Testis (tissue), 2 donors: Measurements from ENCODE around the gene AIG1.

Experiments
- CTCF ChIP-seq, 3 experiments: fragments of 450-650 bp in 2 of 3; fragments of 200-600 bp in 1 of 3; sonication (generic) in 1 of 3; IDR thresholded peaks; one replicate each; pipeline ENCODE4 v1.5.1; 2016 to 2019; ENCODE audit warnings: antibody characterized with exemption in 3 of 3, mild to moderate bottlenecking in 2 of 3, moderate library complexity in 1 of 3
- POLR2A ChIP-seq: fragments of 450-650 bp; IDR thresholded peaks from one replicate; pipeline ENCODE4 v1.6.1; 2017; ENCODE audit warnings: antibody characterized with exemption, mild to moderate bottlenecking, moderate library complexity

GRCh38 chr6:143204045-143204444 is 143.4 kb downstream of the AIG1 start:
- TF ChIP-seq CTCF (IDR thresholded peaks at IDR 0.05): no peak
- TF ChIP-seq POLR2A: no peak
